ENCODE results near the gene ZNF609.

GRCh38 chr15:64483749-64484148 lies 23.4 kb downstream of the ZNF609 start:
- no peak for TF ChIP-seq CTCF (IDR thresholded peaks at IDR 0.05)
- no peak for TF ChIP-seq POLR2A (IDR thresholded peaks at IDR 0.05; ENCODE audit: low read depth)
